Adrenal gland (tissue), 12 donors: ENCODE measurements around the gene RICTOR. TPM values are rescaled to one million over a fixed set of nuclear protein-coding genes. Genes with fewer than 3 reads are reported as not detected.

Experiments used
- DNase-seq, 7 donors: peaks; one replicate each; pipeline ENCODE4 v3.0.0-alpha.2; 2019 to 2020
- H3K27ac ChIP-seq, 5 donors: fragments of 200-600 bp; sonication (generic) in 4 of 5; 1 replicate in 3 of 5; 2 replicates in 2 of 5; pipeline versions ENCODE4 v1.5.1 to v1.8.0; 2016 to 2020; ENCODE audit warnings: mild to moderate bottlenecking in 1 of 5
- H3K27me3 ChIP-seq: fragments of 200-600 bp; 2 replicates; pipeline ENCODE4 v1.8.0; 2021
- H3K36me3 ChIP-seq, 2 donors: fragments of 200-600 bp; replicated peaks in 1 of 2; 1 replicate in 1 of 2; 2 replicates in 1 of 2; pipeline versions ENCODE4 v1.5.1 to v1.8.0; 2018 to 2022
- H3K4me1 ChIP-seq, 2 donors: fragments of 200-600 bp; replicated peaks in 1 of 2; 1 replicate in 1 of 2; 2 replicates in 1 of 2; pipeline versions ENCODE4 v1.5.1 to v1.8.0; 2018 to 2021
- H3K4me3 ChIP-seq, 4 donors: fragments of 200-600 bp; sonication (generic) in 3 of 4; one replicate each; pipeline ENCODE4 v1.5.1; 2016 to 2018
- H3K9me3 ChIP-seq, 3 donors: fragments of 200-600 bp; sonication (generic) in 1 of 3; replicated peaks in 1 of 3; 1 replicate in 2 of 3; 2 replicates in 1 of 3; pipeline versions ENCODE4 v1.5.1 to v1.8.0; 2016 to 2021
- CTCF ChIP-seq, 6 experiments: fragments of 450-650 bp in 4 of 6; fragments of 200-600 bp in 2 of 6; sonication (generic) in 1 of 6; IDR thresholded peaks; 1 replicate in 5 of 6; 2 replicates in 1 of 6; pipeline versions ENCODE4 v1.5.1 to v1.8.0; 2016 to 2021; ENCODE audit warnings: antibody characterized with exemption in 6 of 6, mild to moderate bottlenecking in 2 of 6, moderate library complexity in 1 of 6
- POLR2A ChIP-seq, 2 donors: fragments of 450-650 bp; IDR thresholded peaks; one replicate each; pipeline ENCODE4 v1.6.1; 2017; ENCODE audit warnings: antibody characterized with exemption in 2 of 2, mild to moderate bottlenecking in 2 of 2, moderate library complexity in 1 of 2
- WGBS, 4 donors: extraction: QIAGEN DNeasy Blood & Tissue Kit in 2 of 4; methylation state at CpG; one replicate each; pipeline versions ENCODE4 v1.1.5 to v1.1.7; 2013 to 2017; 5-methylcytosine and 5-hydroxymethylcytosine counted together
- intact Hi-C, 2 donors: fragments of 100-400 bp; cut with DNase I; formaldehyde crosslinking; loops; one replicate each; pipeline versions ENCODE4 v1.14.1 to v1.15.0; 2022 to 2023
- polyA plus RNA-seq, 3 donors: library from polyadenylated mRNA; stranded (reverse); fragments of 200-250 nt in 2 of 3; fragments of 350-450 nt in 1 of 3; fragmentation: Illumina TruSeq in 1 of 3; extraction: RNeasy Lipid Tissue Mini Kit (QIAGEN cat#74804) in 1 of 3; gene quantifications; one replicate each; pipeline ENCODE4 v1.2.3, GENCODE V29; 2013 to 2014
- small RNA-seq, 2 donors: library from RNA; depleted of rRNA; stranded (forward); fragments of <200 nt; gene quantifications; one replicate each; pipeline ENCODE3, GENCODE V24; 2016
- total RNA-seq, 9 donors: library from RNA; depleted of rRNA in 4 of 9; stranded (reverse); fragments of >200 nt in 4 of 9; fragments of 120-200 nt in 1 of 9; fragmentation: NEBNext Ultra II Directional in 1 of 9; extraction: Animal tissue kit (Norgen Biotek cat#: 25700) in 1 of 9; gene quantifications; one replicate each; pipeline versions ENCODE4 v1.1.0 to v1.2.4, GENCODE V29; 2013 to 2023
- donor health status: healthy with polysubstance abuse.
- donor health status: Bipolar disorder and iron deficiency.
- donor health status: DM: yes; HTN: yes; CAD: no.
- donor health status: DM: no; HTN: no; CAD: no.
- donor health status: DM: no; HTN: no; CAD: no.
- donor health status: DM: yes; HTN: yes; CAD: no.

RICTOR gene
- total and polyA plus RNA-seq, 12 donors = 4.7 to 44.7 (median 21.7) TPM

- H3K9me3 ChIP-seq = peaks cover 0 to 5% (median 0%) of the 10 kb centered on the region in 3 donors
- intact Hi-C loops = no loop called here
These were observed 181.8 kb downstream of the RICTOR start for GRCh38 chr5:38892363-38892762.

GRCh38 chr5:38891563-38891962 lies 182.6 kb downstream of the RICTOR start:
- intact Hi-C loops = no loop called here
- Histone ChIP-seq H3K27ac (no peak overlapping the region), H3K4me3 (no peak overlapping the region), H3K27me3 (no peaks in the 10 kb centered on the region), H3K36me3 (peaks cover 0 to 7% of the 10 kb centered on the region in 2 donors), H3K4me1 (no peaks in the 10 kb centered on the region), H3K9me3 (peaks cover 0 to 2% (median 0%) of the 10 kb centered on the region in 3 donors)
- TF ChIP-seq CTCF (IDR thresholded peaks at IDR 0.05) (no peak), POLR2A (IDR thresholded peaks at IDR 0.05) (no peak)
- no peak for DNase-seq
- WGBS, 4 donors = 89 to 100% (median 94%) methylated on average over 2 to 6 of the region's 6 CpGs

More at GRCh38 chr5:38892363-38892762, 181.8 kb downstream of the RICTOR start:
- TF ChIP-seq CTCF (IDR thresholded peaks at IDR 0.05) = no peak
- TF ChIP-seq POLR2A (IDR thresholded peaks at IDR 0.05) = no peak
- H3K27me3 ChIP-seq = no peaks in the 10 kb centered on the region
- no peaks in the 10 kb centered on the region for H3K4me1 ChIP-seq
- H3K4me3 ChIP-seq = no peak overlapping the region
- H3K27ac ChIP-seq = no peak overlapping the region
- WGBS, 4 donors = 83 to 98% (median 97%) methylated on average over 3 of the region's 3 CpGs
- H3K36me3 ChIP-seq = peaks cover 0 to 7% of the 10 kb centered on the region in 2 donors
- no peak for DNase-seq

GRCh38 chr5:38889424-38889823 lies 184.8 kb downstream of the RICTOR start:
- 91 to 96% (median 93%) methylated on average over 1 of the region's 1 CpG for WGBS, 4 donors
- peaks cover 0 to 23% of the 10 kb centered on the region in 2 donors for H3K36me3 ChIP-seq

GRCh38 chr5:38888041-38888440 lies 186.2 kb downstream of the RICTOR start:
- intact Hi-C loops = no loop called here
- Histone ChIP-seq H3K9me3 (no peaks in the 10 kb centered on the region), H3K4me3 (no peak overlapping the region), H3K27me3 (no peaks in the 10 kb centered on the region), H3K36me3 (peaks cover 0 to 30% of the 10 kb centered on the region in 2 donors), H3K27ac (no peak overlapping the region), H3K4me1 (no peaks in the 10 kb centered on the region)
- 70 to 84% (median 78%) methylated on average over 7 to 8 of the region's 8 CpGs for WGBS, 4 donors
- no peak for DNase-seq
- TF ChIP-seq CTCF (IDR thresholded peaks at IDR 0.05) (no peak), POLR2A (IDR thresholded peaks at IDR 0.05) (no peak)

More at GRCh38 chr5:38889424-38889823, 184.8 kb downstream of the RICTOR start:
- DNase-seq = no peak
- intact Hi-C loops = no loop called here
- no peak for TF ChIP-seq CTCF (IDR thresholded peaks at IDR 0.05)
- no peak for TF ChIP-seq POLR2A (IDR thresholded peaks at IDR 0.05)
- no peak overlapping the region for H3K27ac ChIP-seq
- H3K4me1 ChIP-seq = no peaks in the 10 kb centered on the region
- no peaks in the 10 kb centered on the region for H3K27me3 ChIP-seq
- H3K9me3 ChIP-seq = no peaks in the 10 kb centered on the region
- H3K4me3 ChIP-seq = no peak overlapping the region

Small RNA genes lying within 50 kb of the gene (small RNA-seq; reads per million reads assigned to genes)
- 0 reads per million in 2 donors for gene AIG1P1

Other genes with a start within 250 kb of the RICTOR start
- gene OSMR, start 228.4 kb downstream of the RICTOR start, total RNA-seq = 100 to 1,000 TPM in 1 of 9 donors, 10 to 100 TPM in 7, 1 to 10 TPM in 1; 3.3 to 121 (median 52.3) TPM
- 10 to 100 TPM; 11.9 to 81.9 (median 11.9) TPM for gene OSMR, start 228.4 kb downstream of the RICTOR start, polyA plus RNA-seq
- gene FYB1, start 145.2 kb upstream of the RICTOR start, total RNA-seq = 10 to 100 TPM in 7 of 9 donors, 1 to 10 TPM in 2; 1.6 to 29.8 (median 15.8) TPM
- gene FYB1, start 145.2 kb upstream of the RICTOR start, polyA plus RNA-seq = 1 to 10 TPM; 1.8 to 6.7 (median 5.8) TPM